Sigmoid colon (tissue), 7 donors: ENCODE measurements around the gene ST6GALNAC2. TPM values are rescaled to one million over a fixed set of nuclear protein-coding genes. Genes with fewer than 3 reads are reported as not detected.
A peak's percentile ranks its signal among the peaks of the same experiment; 100 is the strongest.
"Not testable (repeated sequence)": the region's sequence is repeated elsewhere in the genome, so short reads cannot be mapped to it uniquely, and the experiment has no call there.

Experiments used
- DNase-seq: peaks from one replicate; pipeline ENCODE4 v3.0.0-alpha.2; 2019
- H3K27ac ChIP-seq, 4 donors: fragments of 200-600 bp; sonication (generic); one replicate each; pipeline ENCODE4 v1.5.1; 2016 to 2019; ENCODE audit warnings: mild to moderate bottlenecking in 1 of 4
- H3K27me3 ChIP-seq, 3 donors: fragments of 200-600 bp; sonication (generic); one replicate each; pipeline ENCODE4 v1.5.1; 2019; ENCODE audit warnings: mild to moderate bottlenecking in 1 of 3
- H3K36me3 ChIP-seq, 4 donors: fragments of 200-600 bp; sonication (generic); one replicate each; pipeline ENCODE4 v1.5.1; 2016 to 2019
- H3K4me1 ChIP-seq, 4 donors: fragments of 200-600 bp; sonication (generic); one replicate each; pipeline ENCODE4 v1.5.1; 2017 to 2019
- H3K4me3 ChIP-seq, 4 donors: fragments of 200-600 bp; sonication (generic); one replicate each; pipeline ENCODE4 v1.5.1; 2017 to 2019; ENCODE audit warnings: mild to moderate bottlenecking in 2 of 4, moderate library complexity in 1 of 4
- H3K9me3 ChIP-seq, 4 donors: fragments of 200-600 bp in 3 of 4; sonication (generic) in 3 of 4; one replicate each; pipeline versions ENCODE4 v1.5.1 to v1.6.1; 2013 to 2019
- CTCF ChIP-seq, 4 experiments: fragments of 450-650 bp in 3 of 4; fragments of 200-600 bp in 1 of 4; IDR thresholded peaks; one replicate each; pipeline ENCODE4 v1.5.1; 2016 to 2019; ENCODE audit warnings: antibody characterized with exemption in 4 of 4, mild to moderate bottlenecking in 3 of 4, moderate library complexity in 2 of 4
- EP300 ChIP-seq, 4 donors: sonication (generic); formaldehyde crosslinking; IDR thresholded peaks; one replicate each; pipeline ENCODE4 v1.6.1; 2017; ENCODE audit warnings: antibody characterized with exemption in 4 of 4
- POLR2A ChIP-seq, 2 donors: fragments of 450-650 bp; IDR thresholded peaks; one replicate each; pipeline ENCODE4 v1.6.1; 2016; ENCODE audit warnings: antibody characterized with exemption in 2 of 2, mild to moderate bottlenecking in 2 of 2, moderate library complexity in 2 of 2
- POLR2AphosphoS5 ChIP-seq, 4 donors: sonication (generic); formaldehyde crosslinking; IDR thresholded peaks; one replicate each; pipeline ENCODE4 v1.6.1; 2017; ENCODE audit warnings: antibody characterized with exemption in 4 of 4
- WGBS, 2 donors: extraction: QIAGEN DNeasy Blood & Tissue Kit; methylation state at CpG; one replicate each; pipeline ENCODE4 v1.1.7; 2013; 5-methylcytosine and 5-hydroxymethylcytosine counted together
- intact Hi-C: fragments of 100-400 bp; cut with DNase I; formaldehyde crosslinking; loops from one replicate; pipeline ENCODE4 v1.15.1; 2023
- polyA plus RNA-seq, 3 donors: library from polyadenylated mRNA; stranded (reverse); fragments of 200-250 nt; gene quantifications; one replicate each; pipeline ENCODE4 v1.2.3, GENCODE V29; 2013
- total RNA-seq, 4 donors: library from RNA; depleted of rRNA; stranded (reverse); fragments of >200 nt; gene quantifications; one replicate each; pipeline ENCODE4 v1.1.0, GENCODE V29; 2016
- donor health status: healthy with polysubstance abuse.
- donor health status: Bipolar disorder and iron deficiency.
- donor health status: healthy.

Gene ST6GALNAC2
- total and polyA plus RNA-seq, 7 donors, result 3.3 to 16.4 (median 5.4) TPM

GRCh38 chr17:76568811-76569221, 16.8 kb downstream of the ST6GALNAC2 start:
- TF ChIP-seq POLR2A (IDR thresholded peaks at IDR 0.05) (no peak), EP300 (IDR thresholded peaks at IDR 0.05) (no peak), POLR2AphosphoS5 (IDR thresholded peaks at IDR 0.05) (no peak)
- Histone ChIP-seq H3K4me1 (no peaks in the 10 kb centered on the region), H3K36me3 (peaks cover 0 to 22% (median 0%) of the 10 kb centered on the region in 4 donors), H3K9me3 (no peaks in the 10 kb centered on the region), H3K4me3 (no peak overlapping the region), H3K27me3 (no peaks in the 10 kb centered on the region), H3K27ac (peak overlapping the region in 2 of 4 donors; percentile 44 to 52)
- intact Hi-C loops, result no loop called here
- DNase-seq, result no peak
- 34 to 51% methylated on average over 19 of the region's 19 CpGs for WGBS, 2 donors

GRCh38 chr17:76567634-76568432, 17.8 kb downstream of the ST6GALNAC2 start:
- intact Hi-C loops, result no loop called here
- H3K27ac ChIP-seq, result peak overlapping the region in 1 of 4 donors; percentile 44
- H3K9me3 ChIP-seq, result no peaks in the 10 kb centered on the region
- no peak overlapping the region for H3K4me3 ChIP-seq
- no peak for DNase-seq
- peaks cover 0 to 2% (median 1%) of the 10 kb centered on the region in 4 donors for H3K4me1 ChIP-seq
- H3K36me3 ChIP-seq, result peaks cover 0 to 28% (median 0%) of the 10 kb centered on the region in 4 donors
- TF ChIP-seq EP300 (IDR thresholded peaks at IDR 0.05) (no peak), CTCF (IDR thresholded peaks at IDR 0.05) (no peak), POLR2AphosphoS5 (IDR thresholded peaks at IDR 0.05) (no peak), POLR2A (IDR thresholded peaks at IDR 0.05) (no peak)
- H3K27me3 ChIP-seq, result no peaks in the 10 kb centered on the region
- 70 to 73% methylated on average over 14 of the region's 14 CpGs for WGBS, 2 donors

GRCh38 chr17:76566988-76567431, 18.6 kb downstream of the ST6GALNAC2 start:
- DNase-seq, result no peak
- peaks cover 0 to 8% (median 7%) of the 10 kb centered on the region in 4 donors for H3K4me1 ChIP-seq
- no peaks in the 10 kb centered on the region for H3K27me3 ChIP-seq
- TF ChIP-seq EP300 (IDR thresholded peaks at IDR 0.05) (no peak), POLR2A (IDR thresholded peaks at IDR 0.05) (no peak), CTCF (IDR thresholded peaks at IDR 0.05) (no peak), POLR2AphosphoS5 (IDR thresholded peaks at IDR 0.05) (no peak)
- H3K27ac ChIP-seq, result no peak overlapping the region
- intact Hi-C loops, result no loop called here
- no peak overlapping the region for H3K4me3 ChIP-seq
- H3K36me3 ChIP-seq, result peaks cover 0 to 29% (median 0%) of the 10 kb centered on the region in 4 donors
- 75 to 87% methylated on average over 5 of the region's 5 CpGs for WGBS, 2 donors
- H3K9me3 ChIP-seq, result no peaks in the 10 kb centered on the region

GRCh38 chr17:76566613-76566943, 19.1 kb downstream of the ST6GALNAC2 start:
- intact Hi-C loops, result no loop called here
- no peaks in the 10 kb centered on the region for H3K27me3 ChIP-seq
- TF ChIP-seq POLR2A (IDR thresholded peaks at IDR 0.05) (no peak), EP300 (IDR thresholded peaks at IDR 0.05) (no peak), CTCF (IDR thresholded peaks at IDR 0.05) (no peak), POLR2AphosphoS5 (IDR thresholded peaks at IDR 0.05) (no peak)
- WGBS, 2 donors, result 94 to 95% methylated on average over 3 of the region's 3 CpGs
- DNase-seq, result no peak
- H3K4me1 ChIP-seq, result peaks cover 0 to 13% (median 11%) of the 10 kb centered on the region in 4 donors
- no peak overlapping the region for H3K4me3 ChIP-seq
- no peaks in the 10 kb centered on the region for H3K9me3 ChIP-seq
- no peak overlapping the region for H3K27ac ChIP-seq
- H3K36me3 ChIP-seq, result peaks cover 0 to 32% (median 0%) of the 10 kb centered on the region in 4 donors

- 91 to 93% methylated on average over 14 of the region's 14 CpGs for WGBS, 2 donors
- Histone ChIP-seq H3K4me3 (no peak overlapping the region), H3K27me3 (no peaks in the 10 kb centered on the region), H3K27ac (no peak overlapping the region), H3K4me1 (peaks cover 0 to 19% (median 18%) of the 10 kb centered on the region in 4 donors), H3K9me3 (no peaks in the 10 kb centered on the region), H3K36me3 (peaks cover 0 to 32% (median 0%) of the 10 kb centered on the region in 4 donors)
- intact Hi-C loops, result no loop called here
- TF ChIP-seq POLR2AphosphoS5 (IDR thresholded peaks at IDR 0.05), result no peak
- no peak for TF ChIP-seq CTCF (IDR thresholded peaks at IDR 0.05)
- no peak for TF ChIP-seq POLR2A (IDR thresholded peaks at IDR 0.05)
- no peak for TF ChIP-seq EP300 (IDR thresholded peaks at IDR 0.05)
- DNase-seq, result no peak
Measured at GRCh38 chr17:76565728-76566612, 19.7 kb downstream of the ST6GALNAC2 start.

- DNase-seq, intact Hi-C loops, H3K9me3 ChIP-seq, H3K4me3 ChIP-seq, H3K27ac ChIP-seq, H3K27me3 ChIP-seq: not testable (repeated sequence)
- peaks cover 0 to 27% (median 25%) of the 10 kb centered on the region in 4 donors for H3K4me1 ChIP-seq
- 59 to 64% methylated on average over 8 of the region's 8 CpGs for WGBS, 2 donors
- H3K36me3 ChIP-seq, result peaks cover 0 to 32% (median 0%) of the 10 kb centered on the region in 4 donors
Measured at GRCh38 chr17:76564991-76565727, 20.5 kb downstream of the ST6GALNAC2 start.

- peaks cover 0 to 45% (median 43%) of the 10 kb centered on the region in 4 donors for H3K4me1 ChIP-seq
- intact Hi-C loops, H3K4me3 ChIP-seq, H3K27me3 ChIP-seq, H3K9me3 ChIP-seq, DNase-seq: not testable (repeated sequence)
- peaks cover 0 to 32% (median 0%) of the 10 kb centered on the region in 4 donors for H3K36me3 ChIP-seq
- H3K27ac ChIP-seq, result peak overlapping the region in 2 of 4 donors; percentile 53 to 61
- 71 to 80% methylated on average over 2 of the region's 2 CpGs for WGBS, 2 donors
Measured at GRCh38 chr17:76563359-76563758, 22.3 kb downstream of the ST6GALNAC2 start.
